Measurements from ENCODE around the gene HPS4. TPM values are rescaled to one million over a fixed set of nuclear protein-coding genes. Genes with fewer than 3 reads are reported as not detected.
"Not testable (repeated sequence)": the region's sequence is repeated elsewhere in the genome, so short reads cannot be mapped to it uniquely, and the experiment has no call there.

The HPS4 gene
- total RNA-seq (2021; ENCODE audit: unreplicated experiment) = 26.2 TPM
- 14.4 TPM for polyA plus RNA-seq (2012; ENCODE audit: insufficient read length)
- Bru-seq, nascent RNA = percentile 70 among the genes with signal in this experiment
- BruChase-seq, experiment 1, labeled RNA remaining after a 2-hour chase = percentile 75 among the genes with signal in this experiment
- BruChase-seq, experiment 2, labeled RNA remaining after a 6-hour chase = percentile 76 among the genes with signal in this experiment
- long read RNA-seq, full-length matches to known transcripts = 13 of 64 reads
- long read RNA-seq, partial matches to known transcripts = 22 of 64 reads
- long read RNA-seq, other reads (novel, unspliced or antisense) = 29 of 64 reads

GRCh38 chr22:26483439-26484359 is at the start of gene HPS4, which contains the start of gene SRRD:
Gene HPS4 (minus strand): TSS chr22:26483783. CDS start chr22:26481762, 2,021 bp downstream.
Gene SRRD (plus strand): TSS chr22:26483877. CDS start chr22:26483891, 14 bp downstream.
- in situ Hi-C loops (cut with HindIII; ENCODE audit: low pct_unique_long_range_greater_than_20kb, low sequenced_read_pairs) (no loop called here), intact Hi-C loops (cut with micrococcal nuclease; ENCODE audit: unreplicated experiment) (no loop called here)
- H3K27ac ChIP-seq (ENCODE audit: low read length) = peak within 1 kb of the TSS; percentile 87
- peaks cover 31% of the 10 kb centered on the region for H3K4me1 ChIP-seq (ENCODE audit: control insufficient read depth, insufficient read depth, low read length)
- POLR2A ChIA-PET = interaction anchor here (0.5 to 0.7 kb wide), 4 partner anchors 9 to 127 kb away, joined by 3 to 7 read pairs (median 4); no protein-coding TSS in a partner anchor
- no TSS peak for BruUV-seq (replicated peaks)
- TF ChIP-seq TCF7L2 (IDR thresholded peaks at IDR 0.05; ENCODE audit: low read depth, low read length) = no peak
- peak; percentile 63; the same call in 1 of the 2 replicates for TF ChIP-seq POLR2AphosphoS5 (IDR thresholded peaks at IDR 0.05; ENCODE audit: low read depth, low read length)
- TF ChIP-seq SIN3A (IDR thresholded peaks at IDR 0.05; ENCODE audit: borderline replicate concordance, insufficient read depth, low read depth, low read length) = 0 out of 2 replicates have a peak, but pooled peaks have one; percentile 57
- ATAC-seq = peak; percentile 93
- no peaks in the 10 kb centered on the region for H3K9me3 ChIP-seq (ENCODE audit: control insufficient read depth, insufficient read depth, low read depth, low read length)
- peaks cover 8% of the 10 kb centered on the region for H3K36me3 ChIP-seq (ENCODE audit: control insufficient read depth, insufficient read depth, low read length)
- CTCF ChIA-PET = no interaction called here
- no peak for DNase-seq (ENCODE audit: low read depth, low spot score)
- H3K4me3 ChIP-seq (ENCODE audit: low read depth in 2 of 2, low read length in 2 of 2) = peak within 1 kb of the TSS; percentile 89 to 95
- H3K27me3 ChIP-seq (ENCODE audit: control insufficient read depth, insufficient read depth, low read length) = no peaks in the 10 kb centered on the region

- in situ Hi-C loops (cut with HindIII; ENCODE audit: low pct_unique_long_range_greater_than_20kb, low sequenced_read_pairs) (no loop called here), intact Hi-C loops (cut with micrococcal nuclease; ENCODE audit: unreplicated experiment) (no loop called here)
- no peak for DNase-seq (ENCODE audit: low read depth, low spot score)
- Histone ChIP-seq H3K27ac (ENCODE audit: low read length) (no peak overlapping the region), H3K27me3 (ENCODE audit: control insufficient read depth, insufficient read depth, low read length) (no peaks in the 10 kb centered on the region), H3K4me3 (ENCODE audit: low read depth in 2 of 2, low read length in 2 of 2) (no peak overlapping the region), H3K36me3 (ENCODE audit: control insufficient read depth, insufficient read depth, low read length) (no peaks in the 10 kb centered on the region), H3K4me1 (ENCODE audit: control insufficient read depth, insufficient read depth, low read length) (no peaks in the 10 kb centered on the region), H3K9me3 (ENCODE audit: control insufficient read depth, insufficient read depth, low read depth, low read length) (no peaks in the 10 kb centered on the region)
- TF ChIP-seq POLR2AphosphoS5 (IDR thresholded peaks at IDR 0.05; ENCODE audit: low read depth, low read length) (no peak), REST (IDR thresholded peaks at IDR 0.05; ENCODE audit: insufficient read depth in 1 of 2, low read depth in 2 of 2, low read length in 1 of 2) (no peak), SIN3A (IDR thresholded peaks at IDR 0.05; ENCODE audit: borderline replicate concordance, insufficient read depth, low read depth, low read length) (no peak), CTCF (IDR thresholded peaks at IDR 0.05) (no peak), TCF7L2 (IDR thresholded peaks at IDR 0.05; ENCODE audit: low read depth, low read length) (no peak)
- ChIA-PET POLR2A (no interaction called here), CTCF (interaction anchor here (0.7 kb wide), 1 partner anchor 135 kb away, joined by 4 read pairs; no protein-coding TSS in a partner anchor)
- no TSS peak for BruUV-seq (replicated peaks)
- no peak for ATAC-seq
These were observed 45.8 kb upstream of the HPS4 start for GRCh38 chr22:26529345-26529744.

- intact Hi-C loops (cut with micrococcal nuclease; ENCODE audit: unreplicated experiment); in situ Hi-C loops (cut with HindIII; ENCODE audit: low pct_unique_long_range_greater_than_20kb, low sequenced_read_pairs); POLR2A ChIA-PET; ATAC-seq; CTCF ChIA-PET; BruUV-seq (replicated peaks); H3K36me3 ChIP-seq (ENCODE audit: control insufficient read depth, insufficient read depth, low read length); H3K4me1 ChIP-seq (ENCODE audit: control insufficient read depth, insufficient read depth, low read length); H3K4me3 ChIP-seq (ENCODE audit: low read depth in 2 of 2, low read length in 2 of 2); H3K27me3 ChIP-seq (ENCODE audit: control insufficient read depth, insufficient read depth, low read length); H3K9me3 ChIP-seq (ENCODE audit: control insufficient read depth, insufficient read depth, low read depth, low read length); DNase-seq (ENCODE audit: low read depth, low spot score); H3K27ac ChIP-seq (ENCODE audit: low read length): not testable (repeated sequence)
These were observed 44.9 kb upstream of the HPS4 start for GRCh38 chr22:26528518-26528917.

Measured in Panc1 (cell line).